HG02938 (cell line): ENCODE measurements around the gene SPON1.

Experiments
- ATAC-seq: cut with Tn5 transposase; IDR thresholded peaks from one replicate; pipeline ENCODE4 v1.9.1; 2021; ENCODE audit warnings: mild to moderate bottlenecking, moderate library complexity; ENCODE audit not compliant: unreplicated experiment

SPON1 gene

DNA sequence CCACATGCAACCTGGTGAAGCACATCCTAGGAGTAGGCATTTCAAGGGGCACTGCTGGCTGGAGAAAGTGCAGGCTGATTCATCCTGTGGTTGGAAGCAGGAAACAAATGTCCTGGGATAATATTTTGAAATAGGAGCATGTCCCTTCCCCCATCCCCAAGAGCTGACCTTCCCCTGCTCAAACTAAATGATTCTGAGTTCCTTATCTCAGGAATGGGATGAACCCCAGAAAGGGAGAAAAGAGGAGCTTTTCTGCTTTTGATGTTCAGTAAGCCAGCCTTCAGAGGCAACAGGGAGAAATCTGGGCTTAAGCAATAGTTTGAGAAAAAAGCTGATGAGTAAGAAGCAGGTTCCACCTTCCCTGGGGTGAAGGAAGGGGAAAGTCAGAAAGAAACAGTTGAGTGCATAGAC, 19.5 kb upstream of the SPON1 start:
- ATAC-seq, result no peak

DNA sequence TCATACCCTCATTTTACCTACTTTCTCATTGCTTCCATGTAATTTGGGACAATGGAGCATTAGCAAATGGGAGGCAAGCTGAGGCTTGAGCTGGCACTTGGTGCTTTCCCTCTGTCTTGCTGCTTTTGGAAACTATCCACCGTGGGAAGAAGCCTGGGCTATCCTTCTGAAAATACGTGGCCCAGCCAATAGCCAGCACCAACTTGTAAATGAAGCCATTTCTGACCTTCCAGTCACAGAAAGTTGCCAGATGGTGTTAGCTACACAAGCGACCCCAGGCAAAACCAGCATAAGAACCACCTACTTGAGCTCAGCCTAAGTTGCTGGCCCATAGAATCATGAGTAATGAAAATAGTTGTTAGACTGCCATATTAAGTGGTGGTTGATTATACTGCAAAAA, 18.5 kb upstream of the SPON1 start:
- ATAC-seq, result no peak

DNA sequence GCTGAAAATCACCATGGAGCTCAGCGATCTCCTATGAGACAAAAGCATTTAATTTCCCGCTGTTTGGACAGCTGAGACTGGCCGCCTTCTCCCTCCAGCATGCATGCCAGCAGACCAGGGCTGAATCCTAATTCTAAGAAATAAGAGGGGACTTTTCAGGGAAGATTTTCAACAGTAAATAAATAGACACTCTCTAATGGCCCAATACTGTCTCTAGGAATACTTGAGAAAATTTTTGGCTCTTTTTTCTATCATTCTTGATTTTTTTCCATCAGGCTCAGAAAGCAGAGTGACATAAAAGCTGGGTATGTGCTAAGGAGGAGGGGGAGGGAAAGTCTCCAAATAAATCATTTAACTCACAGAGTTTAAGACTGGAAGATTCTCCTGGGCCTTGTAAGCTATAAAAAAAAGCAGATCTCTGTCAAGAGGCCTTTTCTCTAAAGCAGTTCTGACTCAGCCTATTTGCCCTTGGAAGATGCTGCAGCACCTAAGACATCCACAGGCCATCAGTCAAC, 17.6 kb upstream of the SPON1 start:
- ATAC-seq, result no peak

DNA sequence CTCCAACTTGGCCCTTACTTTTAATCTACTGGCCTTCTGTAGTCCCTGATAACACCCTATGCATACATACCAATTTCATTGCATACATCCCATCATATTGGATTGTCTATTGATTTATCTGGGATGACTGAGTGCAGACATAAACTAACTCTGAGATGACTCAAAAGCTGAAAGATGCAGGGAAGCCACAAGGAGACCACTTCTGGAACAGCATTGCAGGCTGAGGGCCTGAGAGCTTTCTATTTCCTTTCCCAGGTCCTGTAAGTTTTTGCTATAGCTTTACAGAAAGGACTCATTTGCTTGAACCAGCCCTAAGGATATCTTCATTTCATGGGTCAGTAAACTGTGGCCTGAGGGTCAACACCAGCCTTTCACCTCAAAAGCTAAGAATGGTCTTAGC, 15.1 kb upstream of the SPON1 start:
- ATAC-seq, result no peak

DNA sequence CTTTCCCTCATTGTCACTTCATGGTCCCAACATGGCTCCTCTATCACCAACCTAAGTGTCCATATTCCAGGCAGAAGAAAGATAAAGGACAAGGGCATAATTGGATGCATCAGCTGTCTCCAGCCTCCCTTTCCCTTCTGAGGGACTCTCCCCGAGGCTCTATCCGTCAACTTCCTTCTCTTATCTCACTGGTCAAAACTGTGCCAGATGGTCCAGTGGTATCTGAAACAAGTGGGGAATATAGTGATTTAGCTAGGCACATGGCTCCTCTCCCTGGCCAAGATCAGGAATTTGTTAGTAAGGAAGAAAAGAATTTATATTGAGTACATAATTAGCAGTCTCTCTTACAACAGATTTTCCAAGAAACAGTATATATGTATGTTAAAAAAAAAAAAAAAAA, 12.6 kb upstream of the SPON1 start:
- ATAC-seq, result no peak

GRCh38 chr11:13952221-13952620, 10.3 kb upstream of the SPON1 start:
- ATAC-seq, result no peak

GRCh38 chr11:13952668-13953067, 9.9 kb upstream of the SPON1 start:
- ATAC-seq, result no peak

DNA sequence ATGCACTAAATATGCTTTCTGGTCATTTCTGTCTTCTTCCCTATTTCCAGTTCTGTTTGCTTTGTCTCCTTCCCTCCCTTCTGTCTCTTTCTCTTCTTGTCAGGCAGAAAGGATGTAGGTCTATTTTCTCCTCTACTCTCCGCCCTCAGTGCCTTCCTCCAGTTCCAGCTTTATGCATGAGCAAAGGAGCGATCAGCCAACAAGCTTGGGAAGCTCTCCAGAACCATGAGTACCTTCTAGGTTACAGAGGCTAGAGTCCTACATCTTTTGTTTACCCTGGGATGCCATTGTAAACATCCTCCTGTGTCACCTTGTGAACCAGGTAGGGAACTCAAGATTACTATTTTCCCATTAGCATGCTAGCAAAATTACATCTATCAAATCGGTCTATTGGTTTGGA, 7.9 kb upstream of the SPON1 start:
- ATAC-seq, result no peak

DNA sequence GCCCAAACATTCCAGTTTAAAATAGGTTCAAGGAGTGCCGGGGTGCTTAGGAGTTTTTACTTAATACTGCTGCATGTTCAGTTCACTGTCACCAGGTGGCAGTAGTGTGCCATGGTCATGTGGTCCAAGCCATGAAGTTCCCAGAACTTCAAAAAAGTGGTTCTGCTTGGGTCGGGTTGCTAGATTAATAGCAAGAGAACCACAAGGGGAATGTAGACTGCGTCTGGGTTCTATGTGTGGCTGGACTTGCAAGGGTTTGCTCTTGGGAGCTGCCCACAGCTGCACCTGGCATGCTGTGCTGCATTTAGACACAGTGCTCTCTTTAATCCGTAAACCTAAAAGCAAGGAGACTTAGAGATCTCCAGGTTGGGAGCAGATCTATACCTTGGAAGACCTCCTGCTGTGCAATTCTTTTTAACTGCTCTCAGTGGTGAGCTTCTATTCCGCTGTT, 6.5 kb upstream of the SPON1 start:
- ATAC-seq, result no peak

- no peak for ATAC-seq
Observed at GRCh38 chr11:13956988-13957387, 5.5 kb upstream of the SPON1 start.

- ATAC-seq, result no peak
Observed at GRCh38 chr11:13958641-13959400, 3.7 kb upstream of the SPON1 start.

- no peak for ATAC-seq
Observed at GRCh38 chr11:13962198-13962561, 343 bp upstream of the SPON1 start.

- no peak for ATAC-seq
Observed at GRCh38 chr11:13963169-13963948, 836 bp downstream of the SPON1 start.

GRCh38 chr11:13963949-13964770, 1.6 kb downstream of the SPON1 start:
- no peak for ATAC-seq

DNA sequence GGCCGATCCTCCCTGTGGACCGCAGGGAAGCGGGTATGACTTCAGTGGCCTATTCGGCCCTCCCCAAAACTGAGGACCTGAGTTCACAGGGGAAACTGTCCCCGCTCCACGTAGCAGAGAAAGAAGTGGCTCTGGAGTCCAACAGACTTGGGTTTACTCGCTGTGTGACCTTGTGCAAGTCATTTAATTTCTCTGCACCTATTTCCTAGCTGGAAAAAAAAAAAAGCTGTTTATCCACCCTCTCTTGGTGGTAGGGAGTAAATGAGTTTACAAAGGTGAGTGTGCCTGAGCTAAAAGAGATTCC, 2.2 kb downstream of the SPON1 start:
- no peak for ATAC-seq

- ATAC-seq, result no peak
Observed at GRCh38 chr11:13965337-13965736, 2.8 kb downstream of the SPON1 start.

GRCh38 chr11:13966013-13966412, 3.5 kb downstream of the SPON1 start:
- no peak for ATAC-seq

DNA sequence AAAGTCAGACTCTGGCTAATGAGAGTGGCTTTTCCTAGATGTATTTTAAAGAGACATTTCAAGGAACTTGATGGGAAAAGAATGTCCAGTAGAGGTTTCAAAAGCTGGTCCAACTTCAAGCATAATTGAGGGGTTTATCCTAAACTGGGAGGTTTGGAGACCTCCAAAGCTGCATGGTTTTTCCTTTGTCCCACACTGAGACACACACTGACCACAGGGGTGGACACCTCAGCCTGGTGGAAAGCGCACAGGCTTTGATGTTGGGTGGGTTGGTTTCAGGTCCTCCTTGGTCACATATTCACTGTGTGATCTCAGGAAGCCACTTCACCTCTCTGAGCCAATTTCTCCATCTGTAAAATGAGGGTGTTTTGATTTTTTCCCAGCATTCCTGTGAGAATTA, 4.0 kb downstream of the SPON1 start:
- ATAC-seq, result no peak

DNA sequence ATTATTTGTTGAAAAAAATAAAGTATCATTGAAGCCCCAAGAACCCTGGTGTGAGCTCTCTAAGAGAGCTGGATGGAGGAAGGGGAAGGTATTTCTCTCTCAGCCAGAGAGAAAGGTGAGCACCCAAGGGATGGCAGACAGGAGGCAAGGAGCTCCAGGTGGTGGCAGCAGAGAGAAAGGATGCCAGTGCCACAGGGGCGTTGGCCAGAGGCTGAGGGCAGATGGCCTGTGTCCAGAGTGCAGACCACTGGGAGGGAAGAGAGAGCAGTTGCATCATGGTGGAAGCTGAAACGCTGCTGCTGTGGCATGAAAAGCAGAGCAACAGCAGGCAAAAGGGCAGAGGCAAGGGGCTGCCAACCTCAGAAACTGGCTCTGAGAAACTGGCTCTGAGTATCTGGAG, 8.5 kb downstream of the SPON1 start:
- ATAC-seq, result no peak

DNA sequence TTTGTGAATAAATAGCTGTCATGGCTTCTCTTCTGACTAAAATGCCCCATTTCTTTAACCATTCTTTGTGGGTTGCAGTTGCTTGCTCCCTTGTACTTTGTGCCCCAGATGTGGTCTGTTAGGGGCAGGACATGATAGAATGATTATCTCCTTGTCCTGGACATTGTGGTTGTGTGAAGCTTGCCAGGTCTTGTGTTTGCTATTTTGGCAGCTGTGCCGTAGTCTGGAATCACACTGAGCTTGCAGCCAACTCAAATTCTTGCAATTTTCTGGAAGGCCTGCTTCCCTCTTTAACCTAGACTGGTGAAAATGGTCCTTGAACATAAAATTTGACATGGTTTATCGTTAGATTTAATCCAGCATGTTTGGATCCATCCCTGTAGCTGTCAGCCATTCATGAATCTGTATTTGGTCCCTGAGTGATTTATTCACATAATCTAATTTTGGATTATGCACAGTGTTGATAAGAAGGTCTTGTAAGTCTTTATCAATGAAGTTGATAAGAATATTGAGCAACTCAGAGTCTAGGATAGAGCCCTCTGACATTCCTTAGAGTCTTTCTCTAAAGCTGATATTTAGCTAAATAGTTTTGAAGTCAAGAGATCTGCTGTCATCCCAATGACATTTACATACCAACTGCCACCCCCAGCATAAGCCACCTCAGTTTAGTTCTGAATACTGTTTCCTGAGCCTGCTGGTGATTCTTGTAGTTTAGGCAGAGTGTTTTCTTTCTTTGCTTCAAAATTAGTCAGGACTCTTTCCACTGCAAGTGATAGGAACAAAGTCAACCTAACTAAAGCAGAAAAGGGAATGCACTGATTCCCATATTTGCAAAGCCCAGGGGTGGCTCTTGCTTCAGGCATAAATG, 9.8 kb downstream of the SPON1 start:
- no peak for ATAC-seq

DNA sequence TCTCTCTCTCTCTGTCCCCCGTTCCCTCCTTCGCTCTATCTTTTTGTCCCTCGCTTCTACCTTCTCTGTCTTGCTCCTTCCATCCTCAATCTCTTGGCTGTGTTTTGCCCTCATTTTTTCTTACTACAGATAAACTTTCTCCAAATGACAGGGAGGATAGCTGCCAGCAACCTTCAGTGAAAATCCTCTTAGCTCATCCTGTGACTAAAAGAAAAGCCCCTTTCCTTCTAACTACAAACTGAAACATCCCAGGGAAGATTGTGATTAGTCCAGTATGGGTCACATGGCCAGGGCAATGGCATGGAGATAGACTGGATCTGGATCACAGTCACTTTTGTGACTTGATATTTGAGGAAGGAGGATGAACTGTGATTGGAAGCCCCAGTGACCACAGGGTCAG, 10.4 kb downstream of the SPON1 start:
- no peak for ATAC-seq
